GM12865 (cell line): ENCODE measurements around the gene KCNC1.

Experiments used
- DNase-seq: peaks from one replicate; pipeline ENCODE4 v3.0.0; 2010; ENCODE audit warnings: low read depth
- H3K4me3 ChIP-seq: 2 replicates; pipeline ENCODE4 v1.5.1; 2011; ENCODE audit warnings: mild to moderate bottlenecking, low read depth, low read length, control low read depth
- CTCF ChIP-seq: IDR thresholded peaks from 2 replicates; pipeline ENCODE4 v1.5.1; 2011; ENCODE audit warnings: low read length, control low read depth, low read depth, inconsistent platforms; ENCODE audit not compliant: insufficient read depth; ENCODE audit errors: missing control alignments

KCNC1 gene

GRCh38 chr11:17807034-17807433 lies 72.5 kb downstream of the KCNC1 start:
- DNase-seq: no peak
- TF ChIP-seq CTCF: no peak
- no peak overlapping the region for H3K4me3 ChIP-seq

GRCh38 chr11:17810041-17810440 lies 75.5 kb downstream of the KCNC1 start:
- no peak overlapping the region for H3K4me3 ChIP-seq
- no peak for DNase-seq
- no peak for TF ChIP-seq CTCF

- no peak for TF ChIP-seq CTCF
- DNase-seq: no peak
- H3K4me3 ChIP-seq: no peak overlapping the region
Measured at GRCh38 chr11:17810746-17811145, 76.2 kb downstream of the KCNC1 start.

- no peak for DNase-seq
- H3K4me3 ChIP-seq: no peak overlapping the region
- TF ChIP-seq CTCF: no peak
Measured at GRCh38 chr11:17811352-17811751, 76.8 kb downstream of the KCNC1 start.

- no peak for TF ChIP-seq CTCF
- no peak for DNase-seq
- H3K4me3 ChIP-seq: no peak overlapping the region
Measured at GRCh38 chr11:17812091-17812864, 77.7 kb downstream of the KCNC1 start.

- DNase-seq: no peak
- TF ChIP-seq CTCF: no peak
- no peak overlapping the region for H3K4me3 ChIP-seq
Measured at GRCh38 chr11:17812865-17813187, 78.2 kb downstream of the KCNC1 start.
